GM18505 (cell line): Measurements from ENCODE around the gene NDUFB7.

Experiments
- ATAC-seq: cut with Tn5 transposase; IDR thresholded peaks from one replicate; pipeline ENCODE4 v1.9.1; 2021; ENCODE audit not compliant: unreplicated experiment
- POLR2A ChIP-seq: IDR thresholded peaks from 4 replicates; pipeline ENCODE4 v1.6.1; 2011; ENCODE audit warnings: borderline replicate concordance; ENCODE audit not compliant: insufficient read depth, insufficient read length; ENCODE audit errors: extremely low read depth

NDUFB7 gene

DNA sequence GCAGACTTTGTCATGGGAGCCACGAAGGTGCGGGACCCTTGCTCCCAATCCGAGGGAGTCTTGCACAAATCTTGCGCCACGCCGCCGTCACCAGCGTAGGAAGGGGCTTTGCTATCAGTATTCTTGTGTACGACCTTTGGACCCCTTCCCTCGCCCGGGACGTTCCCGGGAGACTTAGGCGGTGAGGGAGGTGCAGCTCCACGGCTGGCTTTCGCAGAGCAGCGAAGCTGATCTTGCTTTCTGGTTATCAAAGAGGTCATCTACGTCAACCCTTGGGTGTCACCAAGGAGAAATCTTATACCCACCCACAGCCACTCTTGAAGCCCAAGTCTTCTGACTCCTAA is 41.9 kb downstream of the NDUFB7 start:
- ATAC-seq = no peak
- TF ChIP-seq POLR2A = no peak

DNA sequence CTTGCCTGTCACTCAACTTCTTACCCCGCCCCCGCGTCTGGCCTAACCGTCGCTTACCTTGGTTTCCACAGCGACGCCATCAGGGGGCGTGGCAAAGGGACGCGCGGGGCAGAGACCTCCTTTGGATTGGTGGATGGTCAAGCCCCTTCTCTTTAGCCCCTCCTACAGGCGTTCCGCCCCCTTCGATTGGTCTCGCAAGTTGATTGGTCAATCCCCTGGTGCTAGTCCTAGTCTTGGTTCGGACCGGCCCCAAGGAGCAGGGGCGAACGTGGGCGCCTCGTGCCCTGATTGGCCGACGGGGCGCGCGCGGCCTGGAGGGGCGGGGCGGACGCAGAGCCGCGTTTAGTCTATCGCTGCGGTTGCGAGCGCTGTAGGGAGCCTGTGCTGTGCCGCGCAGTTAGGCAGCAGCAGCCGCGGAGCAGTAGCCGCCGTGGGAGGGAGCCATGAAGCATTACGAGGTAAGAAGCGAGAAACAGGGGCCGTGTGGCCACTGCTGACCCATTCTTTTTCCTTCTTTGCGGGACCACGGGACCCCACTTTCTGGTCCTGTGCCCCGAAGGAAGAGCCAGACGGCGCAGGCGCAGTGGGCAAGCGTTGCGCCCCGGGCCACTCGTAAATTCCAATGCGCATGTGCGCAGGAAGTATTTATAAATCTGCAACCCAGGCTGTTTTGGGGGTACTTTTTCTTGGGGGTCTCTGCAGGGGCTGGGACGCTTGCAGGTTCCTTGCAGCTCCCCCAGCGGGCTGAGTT is 42.4 kb downstream of the NDUFB7 start, which contains the start of gene TECR:
Gene TECR (plus strand): TSS at position 341 of the 751 bp plus-strand sequence. CDS start 103 bp downstream, at position 444.
- peak; percentile 98 for TF ChIP-seq POLR2A
- ATAC-seq = peak; percentile 91

DNA sequence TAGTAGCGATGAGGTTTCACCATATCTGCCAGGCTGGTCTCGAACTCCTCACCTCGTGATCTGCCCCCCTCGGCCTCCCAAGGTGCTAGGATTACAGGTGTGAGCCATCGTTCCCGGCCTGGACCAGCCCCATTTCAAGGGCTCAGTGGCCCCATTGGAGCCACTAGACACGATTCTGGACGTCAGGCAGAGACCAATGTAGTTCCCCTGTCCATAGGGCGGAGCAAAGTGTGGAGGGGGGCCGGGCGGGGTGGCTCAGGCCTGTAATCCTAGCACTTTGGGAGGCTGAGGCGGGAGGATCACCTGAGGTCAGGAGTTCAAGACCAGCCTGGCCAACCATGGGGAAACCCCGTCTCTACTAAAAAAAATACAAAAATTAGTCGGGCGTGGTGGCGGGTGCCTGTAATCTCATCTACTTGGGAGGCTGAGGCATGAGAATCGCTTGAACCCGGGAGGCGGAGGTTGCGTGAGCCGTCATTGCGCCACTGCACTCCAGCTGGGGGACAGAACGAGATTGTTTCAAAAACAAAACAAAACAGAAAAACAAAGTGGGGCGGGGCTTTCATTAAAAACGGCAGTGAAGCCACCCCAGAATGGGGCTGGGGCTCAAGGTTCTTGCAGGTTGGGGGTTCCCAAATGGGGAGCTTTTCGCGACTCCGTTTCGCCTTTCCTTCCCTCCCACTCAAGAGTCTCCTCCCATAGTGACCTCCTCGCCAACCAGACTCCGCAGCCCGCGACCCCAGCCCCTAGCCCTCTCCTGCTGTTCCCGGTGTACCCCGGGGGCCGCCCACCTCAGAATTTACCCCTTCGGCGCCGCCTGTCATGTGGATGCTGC is 43.2 kb downstream of the NDUFB7 start:
- ATAC-seq = no peak
- no peak for TF ChIP-seq POLR2A

DNA sequence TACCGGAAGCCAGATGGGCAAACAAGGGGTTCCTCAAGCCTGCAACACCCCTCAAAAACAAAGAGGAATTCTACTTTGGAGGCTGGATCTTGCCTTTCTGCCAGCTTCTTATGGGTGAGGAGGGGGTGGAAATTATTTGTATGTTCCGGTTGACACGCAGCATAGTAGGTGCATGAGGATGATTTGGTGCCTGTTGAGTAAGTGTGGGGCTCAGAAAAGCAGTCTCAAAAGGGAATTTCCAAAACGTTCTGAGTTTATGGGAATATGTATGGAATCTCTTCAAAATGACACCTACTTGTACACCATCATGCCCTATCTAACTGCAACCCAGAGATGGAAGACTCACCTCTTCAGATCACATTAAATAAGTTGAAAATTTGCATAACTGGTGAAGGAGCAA is 45.4 kb downstream of the NDUFB7 start:
- no peak for TF ChIP-seq POLR2A
- ATAC-seq = no peak

DNA sequence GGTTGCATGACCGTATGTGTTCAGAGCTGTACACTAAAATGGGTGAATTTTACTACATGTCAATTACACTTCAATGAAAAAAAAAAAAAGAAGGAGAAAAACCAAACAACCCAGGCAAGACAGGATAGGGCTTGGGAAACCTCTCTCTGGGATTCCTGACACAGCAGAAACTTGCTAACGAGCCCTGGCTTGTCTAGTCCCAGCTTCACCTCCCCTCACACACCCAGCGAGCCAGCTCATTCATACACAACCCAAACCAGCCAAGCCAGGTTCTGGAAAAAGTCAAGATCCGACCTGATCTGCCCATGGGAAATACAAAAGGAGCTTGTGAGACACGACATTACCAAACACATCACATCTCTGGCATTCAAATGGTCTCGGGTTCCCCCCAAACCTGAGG is 46.1 kb downstream of the NDUFB7 start:
- TF ChIP-seq POLR2A = no peak
- ATAC-seq = no peak

DNA sequence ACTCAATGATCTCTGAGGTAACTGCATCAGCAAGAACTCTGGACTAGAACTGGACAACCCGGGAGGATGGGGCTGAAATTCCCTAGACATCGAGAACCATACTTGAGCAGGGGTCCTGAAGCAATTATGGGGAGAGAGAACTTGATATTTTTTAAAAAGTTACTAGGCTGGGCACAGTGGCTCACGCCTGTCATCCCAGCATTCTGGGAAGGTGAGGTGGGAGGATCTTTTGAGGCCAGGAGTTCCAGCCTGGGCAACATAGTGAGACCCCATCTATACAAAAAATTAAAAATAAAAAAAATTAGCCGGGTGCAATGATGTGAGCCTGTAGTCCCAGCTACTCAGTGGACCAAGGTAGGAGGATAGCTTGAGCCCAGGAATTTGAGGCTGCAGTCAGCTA is 51.3 kb downstream of the NDUFB7 start:
- TF ChIP-seq POLR2A = no peak
- ATAC-seq = no peak

DNA sequence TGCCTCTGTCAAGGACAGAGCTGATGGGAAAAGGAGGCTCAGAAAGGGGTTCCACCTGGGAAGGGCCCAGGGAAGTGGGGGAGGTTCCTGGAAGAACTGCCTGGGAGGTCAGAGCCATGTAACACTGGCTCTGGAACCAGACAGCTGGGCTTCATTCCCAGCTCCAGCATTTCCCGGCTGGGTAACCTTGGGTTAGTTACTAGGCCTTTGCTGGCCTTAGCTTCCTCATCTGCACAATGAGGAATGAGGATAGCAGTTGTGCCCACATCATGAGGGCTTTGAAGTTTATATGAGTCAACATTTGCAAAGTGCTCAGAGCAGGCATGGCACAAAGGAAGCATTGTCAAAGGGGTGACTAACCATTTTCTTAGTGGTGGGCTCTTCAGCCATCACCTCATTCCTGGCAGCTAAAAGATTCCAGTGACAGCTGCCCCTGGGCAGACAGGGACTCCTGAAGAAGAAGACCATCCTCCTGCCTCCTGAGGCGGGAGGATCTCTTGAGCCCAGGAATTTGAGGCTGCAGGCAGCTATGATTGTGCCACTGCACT is 51.9 kb downstream of the NDUFB7 start:
- ATAC-seq = no peak
- TF ChIP-seq POLR2A = no peak

DNA sequence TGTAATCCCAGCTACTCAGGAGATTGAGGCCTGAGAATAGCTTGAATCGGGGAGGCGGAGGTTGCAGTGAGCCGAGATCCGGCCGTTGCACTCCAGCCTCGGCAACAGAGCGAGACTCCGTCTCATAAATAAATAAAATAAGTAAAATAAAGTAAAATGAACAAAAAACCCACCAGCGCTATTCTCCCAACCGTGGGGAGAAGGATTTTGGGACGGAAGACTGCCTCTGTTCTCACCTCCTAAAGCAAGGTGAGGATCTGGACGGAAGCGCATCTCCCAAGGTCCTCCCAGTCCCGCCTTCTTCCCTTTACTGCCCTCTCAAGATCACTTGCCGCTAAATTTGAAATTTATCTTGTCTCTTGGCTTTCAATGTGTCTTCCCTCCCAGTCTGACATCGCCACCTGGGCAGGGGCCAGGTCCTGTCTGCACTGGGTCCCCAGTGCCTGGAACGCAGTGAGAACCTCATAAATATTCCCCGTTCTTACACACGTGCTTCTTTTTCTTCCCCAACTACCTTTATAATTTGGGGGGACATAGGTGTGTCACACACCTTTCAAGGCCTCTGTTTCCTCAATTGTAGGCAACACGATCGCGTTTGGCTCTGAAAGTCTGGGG is 52.5 kb downstream of the NDUFB7 start:
- no peak for TF ChIP-seq POLR2A
- ATAC-seq = no peak

DNA sequence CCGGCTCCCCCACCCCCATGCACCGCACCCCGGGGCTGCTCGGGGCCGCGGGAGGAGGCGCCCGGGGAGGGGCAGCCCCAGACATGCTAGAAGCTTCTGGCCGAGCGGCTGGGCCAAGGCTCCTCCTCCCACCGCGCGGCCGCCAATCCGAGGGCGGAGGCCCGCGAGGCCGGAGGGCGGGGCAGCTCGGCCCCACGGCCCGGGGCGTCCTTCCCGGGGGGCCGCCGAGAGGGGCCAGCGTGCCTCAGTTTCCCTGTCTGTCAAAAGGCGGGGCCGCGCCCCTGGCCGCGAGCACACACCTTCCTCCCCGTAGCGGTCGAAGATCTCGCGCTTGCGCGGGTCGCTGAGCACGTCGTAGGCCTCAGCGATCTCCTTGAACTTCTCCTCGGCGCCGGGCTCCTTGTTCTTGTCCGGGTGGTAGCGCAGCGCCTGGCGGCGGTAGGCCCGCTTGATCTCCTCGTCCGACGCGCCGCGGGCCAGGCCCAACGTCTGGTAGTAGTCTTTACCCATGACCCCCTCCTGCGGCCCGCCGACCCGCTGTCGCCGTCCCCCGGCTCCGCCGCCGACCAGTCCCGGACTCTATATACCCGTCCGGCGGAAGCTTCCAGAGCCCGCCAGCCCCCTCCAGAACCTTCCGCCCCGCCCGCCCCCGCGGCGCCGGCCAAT is 53.9 kb downstream of the NDUFB7 start, which contains the start of gene DNAJB1:
Gene DNAJB1 (minus strand): TSS at position 558 of the 666 bp plus-strand sequence. CDS start 48 bp downstream, at position 510.
- TF ChIP-seq POLR2A = peak; percentile 97
- ATAC-seq = peak; percentile 60

DNA sequence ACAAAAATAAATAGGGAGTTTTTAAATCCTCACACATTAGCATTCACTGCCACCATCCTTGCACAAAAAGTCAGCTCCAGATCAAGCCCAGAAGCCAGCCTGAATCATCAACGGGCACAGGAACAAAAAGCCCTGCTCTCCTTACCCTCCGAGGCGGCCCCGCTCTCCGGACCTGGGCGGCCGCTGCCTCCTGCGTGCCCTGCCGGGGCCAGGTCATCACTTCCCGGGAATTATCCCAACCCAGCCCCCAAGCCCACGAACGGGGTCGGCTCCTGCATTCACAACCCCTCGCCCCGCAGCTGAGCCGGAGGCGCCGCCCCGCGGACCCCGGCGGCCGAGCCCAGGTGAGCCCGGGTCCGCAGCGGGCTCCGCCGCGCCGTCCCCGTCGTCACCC is 54.4 kb downstream of the NDUFB7 start:
- no peak for TF ChIP-seq POLR2A
- ATAC-seq = no peak

DNA sequence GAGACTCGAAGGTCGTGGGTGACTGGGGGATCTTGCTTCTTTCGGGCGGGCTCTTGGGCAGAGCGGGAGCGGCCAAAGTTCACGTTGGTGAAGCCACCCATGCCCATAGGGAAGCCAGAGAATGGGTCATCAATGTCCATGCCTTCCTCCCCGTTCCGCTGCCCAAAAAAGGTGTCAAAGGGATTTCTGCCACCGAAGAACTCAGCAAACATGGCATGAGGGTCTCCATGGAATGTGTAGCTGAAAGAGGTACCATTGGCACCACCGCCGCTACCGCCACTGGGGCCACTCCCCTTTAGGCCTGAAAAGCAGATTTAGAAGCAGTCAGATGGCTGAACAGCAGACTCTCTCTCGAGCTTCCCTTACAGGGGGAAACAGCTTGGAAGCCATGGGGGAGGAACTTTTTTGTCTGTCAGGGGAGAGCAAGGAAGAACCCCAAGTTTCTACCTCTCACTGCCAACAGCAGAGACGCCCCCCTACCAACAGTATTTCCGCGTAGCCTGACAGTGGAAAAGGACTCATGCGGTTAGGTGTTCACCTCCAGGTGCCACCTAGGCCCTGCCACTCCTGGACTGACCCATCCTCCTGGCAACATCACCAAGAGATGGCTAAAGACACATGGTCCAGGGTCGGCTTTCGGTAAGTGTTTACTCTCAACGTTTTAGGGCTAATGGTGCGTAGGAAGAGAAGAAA is 55.0 kb downstream of the NDUFB7 start:
- no peak for TF ChIP-seq POLR2A
- no peak for ATAC-seq
